Activated naive CD4-positive, alpha-beta T cell treated with anti-CD3 and anti-CD28 coated beads, Interleukin-2, amount 10 ng/mL, durations not matched to agents 7 days and 5 days (primary cell): ENCODE measurements around the gene AUH.

Experiments
- CTCF ChIA-PET: fragments of 350-600 bp; sonication (Branson Sonifier 250); formaldehyde crosslinking; loops from one replicate; lab custom pipeline; 2021; ENCODE audit warnings: antibody characterized with exemption; lab: Charles Lee
- DNase-seq: peaks from one replicate; pipeline ENCODE4 v3.0.0-alpha.2; 2020
- H3K27ac Mint-ChIP-seq: one replicate; pipeline ENCODE4 v1.8.0; 2021; ENCODE audit warnings: mild to moderate bottlenecking, moderate library complexity, mixed read lengths
- H3K27me3 Mint-ChIP-seq: one replicate; pipeline ENCODE4 v1.8.0; 2021; ENCODE audit warnings: mild to moderate bottlenecking, mixed read lengths
- H3K36me3 Mint-ChIP-seq: one replicate; pipeline ENCODE4 v1.8.0; 2021; ENCODE audit warnings: mixed read lengths
- H3K4me1 Mint-ChIP-seq: one replicate; pipeline ENCODE4 v1.8.0; 2021; ENCODE audit warnings: mixed read lengths
- H3K4me3 Mint-ChIP-seq: one replicate; pipeline ENCODE4 v1.8.0; 2021; ENCODE audit warnings: mild to moderate bottlenecking, moderate library complexity, mixed read lengths
- H3K9me3 Mint-ChIP-seq: one replicate; pipeline ENCODE4 v1.8.0; 2021; ENCODE audit warnings: mixed read lengths

Gene AUH

GRCh38 chr9:91180930-91181268 is 180.8 kb downstream of the AUH start:
- Mint-ChIP-seq H3K9me3 (no peaks in the 10 kb centered on the region), H3K36me3 (peaks cover 1% of the 10 kb centered on the region), H3K4me3 (no peak overlapping the region), H3K27me3 (peaks cover 21% of the 10 kb centered on the region), H3K27ac (no peak overlapping the region), H3K4me1 (peaks cover 31% of the 10 kb centered on the region)
- CTCF ChIA-PET: no interaction called here
- DNase-seq: no peak

GRCh38 chr9:91180240-91180929 is 181.3 kb downstream of the AUH start:
- DNase-seq: no peak
- CTCF ChIA-PET: no interaction called here
- peaks cover 1% of the 10 kb centered on the region for H3K36me3 Mint-ChIP-seq
- peaks cover 36% of the 10 kb centered on the region for H3K4me1 Mint-ChIP-seq
- H3K4me3 Mint-ChIP-seq: no peak overlapping the region
- peaks cover 19% of the 10 kb centered on the region for H3K27me3 Mint-ChIP-seq
- peaks cover under 1% of the 10 kb centered on the region for H3K9me3 Mint-ChIP-seq
- H3K27ac Mint-ChIP-seq: no peak overlapping the region

DNA sequence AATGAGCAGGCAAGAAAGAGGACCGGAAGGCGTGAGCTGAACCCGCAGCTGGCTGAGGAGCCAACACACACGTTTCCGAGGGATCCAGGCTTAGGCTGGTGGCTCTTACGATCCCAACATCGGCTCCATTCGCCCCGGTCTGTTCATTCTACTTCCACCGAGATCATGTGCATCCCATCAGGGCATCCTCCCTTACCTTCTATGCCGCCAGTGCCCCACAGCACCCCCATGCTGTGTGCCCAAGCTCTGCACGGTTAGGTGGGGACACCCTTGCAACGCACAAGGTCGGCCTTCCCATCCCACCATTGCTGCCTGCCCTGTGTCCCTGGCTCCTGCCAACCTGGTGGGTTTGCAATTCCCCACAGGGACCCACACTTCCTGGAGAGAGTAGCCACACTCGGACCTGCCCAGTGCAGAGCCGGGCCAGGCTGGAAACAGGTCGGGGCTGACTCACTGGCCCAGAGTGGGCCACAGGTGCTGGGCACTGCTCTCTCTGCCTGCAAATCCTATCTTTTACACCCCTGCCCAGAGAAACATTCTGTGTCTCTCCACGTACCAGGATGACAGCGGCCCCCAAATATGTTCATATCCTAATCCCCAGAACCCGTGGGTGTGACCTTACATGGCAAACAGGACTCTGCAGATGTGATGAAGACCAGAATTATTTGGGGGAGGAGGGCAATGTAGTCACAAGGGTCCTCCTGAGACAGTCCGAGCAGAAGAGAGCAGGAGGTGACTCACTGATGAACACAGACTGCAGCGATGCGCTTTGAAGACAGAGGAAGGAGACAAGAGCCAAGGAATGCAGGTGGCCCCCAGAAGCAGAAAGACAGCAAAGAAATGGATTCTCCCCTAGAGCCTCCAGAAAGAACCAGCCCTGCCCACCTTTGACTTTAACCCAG is 182.2 kb downstream of the AUH start:
- CTCF ChIA-PET: no interaction called here
- Mint-ChIP-seq H3K27me3 (peaks cover 17% of the 10 kb centered on the region), H3K4me1 (peaks cover 44% of the 10 kb centered on the region), H3K27ac (no peak overlapping the region), H3K4me3 (no peak overlapping the region), H3K36me3 (peaks cover 5% of the 10 kb centered on the region), H3K9me3 (peaks cover 5% of the 10 kb centered on the region)
- no peak for DNase-seq

- Mint-ChIP-seq H3K36me3 (peaks cover 7% of the 10 kb centered on the region), H3K9me3 (peaks cover 10% of the 10 kb centered on the region), H3K4me3 (no peak overlapping the region), H3K4me1 (peaks cover 50% of the 10 kb centered on the region), H3K27me3 (peaks cover 13% of the 10 kb centered on the region), H3K27ac (peak overlapping the region; percentile 75)
- CTCF ChIA-PET: interaction anchor here (0.6 to 4.5 kb wide), 10 partner anchors 8 to 141 kb away, joined by 3 to 24 read pairs (median 4); no protein-coding TSS in a partner anchor
- DNase-seq: no peak
Measured at GRCh38 chr9:91178281-91179236, 183.2 kb downstream of the AUH start.

DNA sequence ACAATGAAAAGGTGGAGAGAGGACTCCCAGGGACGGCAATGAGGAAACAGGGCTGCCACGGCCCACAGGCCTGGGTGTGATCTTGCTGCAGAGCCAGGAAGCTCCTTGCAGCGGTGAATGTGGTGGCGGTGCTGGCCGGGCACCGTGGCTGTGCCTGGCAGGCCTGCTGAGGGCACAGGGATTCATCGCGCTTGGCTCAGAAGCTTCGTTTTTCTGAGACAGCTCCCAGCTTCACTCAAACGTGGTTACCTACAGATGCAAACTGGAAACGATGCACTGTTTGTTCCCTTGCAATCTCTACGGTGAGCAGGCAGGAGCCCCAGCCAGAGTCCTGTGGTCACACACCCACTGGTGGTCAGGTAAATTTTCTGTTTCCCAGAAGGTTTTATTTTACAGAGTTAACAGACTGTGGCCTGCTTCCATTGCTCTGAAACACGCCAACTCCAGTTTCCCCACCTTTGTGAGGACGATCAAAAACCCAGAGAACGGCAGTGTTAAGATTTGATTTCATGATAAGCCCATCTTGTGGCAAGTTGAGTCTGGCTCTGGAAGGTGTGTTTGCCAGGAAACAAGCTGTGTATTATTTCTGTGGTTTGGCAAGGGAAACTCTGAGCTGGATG is 183.9 kb downstream of the AUH start:
- peak overlapping the region; percentile 75 for H3K27ac Mint-ChIP-seq
- H3K4me1 Mint-ChIP-seq: peaks cover 56% of the 10 kb centered on the region

GRCh38 chr9:91177081-91177480 is 184.6 kb downstream of the AUH start:
- Mint-ChIP-seq H3K27ac (no peak overlapping the region), H3K36me3 (peaks cover 19% of the 10 kb centered on the region), H3K27me3 (peaks cover 13% of the 10 kb centered on the region), H3K4me1 (peaks cover 60% of the 10 kb centered on the region), H3K4me3 (no peak overlapping the region), H3K9me3 (peaks cover 18% of the 10 kb centered on the region)
- CTCF ChIA-PET: interaction anchor here (1.0 to 4.5 kb wide), 8 partner anchors 10 to 249 kb away, joined by 3 to 24 read pairs (median 4); no protein-coding TSS in a partner anchor
- no peak for DNase-seq

More for the DNA sequence above, 183.9 kb downstream of the AUH start:
- DNase-seq: peak; percentile 54
- Mint-ChIP-seq H3K36me3 (peaks cover 12% of the 10 kb centered on the region), H3K9me3 (peaks cover 11% of the 10 kb centered on the region), H3K27me3 (peaks cover 13% of the 10 kb centered on the region), H3K4me3 (no peak overlapping the region)
- CTCF ChIA-PET: interaction anchor here (0.6 to 4.5 kb wide), 11 partner anchors 9 to 248 kb away, joined by 3 to 24 read pairs (median 4); no protein-coding TSS in a partner anchor

- no peak overlapping the region for H3K4me3 Mint-ChIP-seq
- H3K27ac Mint-ChIP-seq: no peak overlapping the region
- DNase-seq: no peak
- CTCF ChIA-PET: interaction anchor here (1.2 to 4.5 kb wide), 2 partner anchors 10 to 12 kb away, joined by 3 to 24 read pairs; no protein-coding TSS in a partner anchor
- peaks cover 24% of the 10 kb centered on the region for H3K9me3 Mint-ChIP-seq
- H3K36me3 Mint-ChIP-seq: peaks cover 25% of the 10 kb centered on the region
- H3K4me1 Mint-ChIP-seq: peaks cover 64% of the 10 kb centered on the region
- peaks cover 13% of the 10 kb centered on the region for H3K27me3 Mint-ChIP-seq
Measured at GRCh38 chr9:91176426-91176825, 185.3 kb downstream of the AUH start.

- DNase-seq: no peak
- H3K4me3 Mint-ChIP-seq: peak overlapping the region; percentile 19
- peaks cover 63% of the 10 kb centered on the region for H3K4me1 Mint-ChIP-seq
- peaks cover 35% of the 10 kb centered on the region for H3K9me3 Mint-ChIP-seq
- peak overlapping the region; percentile 89 for H3K27ac Mint-ChIP-seq
- peaks cover 36% of the 10 kb centered on the region for H3K36me3 Mint-ChIP-seq
- CTCF ChIA-PET: interaction anchor here (0.7 to 4.5 kb wide), 7 partner anchors 10 to 249 kb away, joined by 3 to 24 read pairs (median 4); partner anchors contain the start of gene NFIL3
- peaks cover 11% of the 10 kb centered on the region for H3K27me3 Mint-ChIP-seq
Measured at GRCh38 chr9:91174772-91175171, 186.9 kb downstream of the AUH start.

GRCh38 chr9:91172329-91172728 is 189.4 kb downstream of the AUH start:
- Mint-ChIP-seq H3K9me3 (peaks cover 42% of the 10 kb centered on the region), H3K36me3 (peaks cover 36% of the 10 kb centered on the region), H3K4me1 (peaks cover 49% of the 10 kb centered on the region), H3K4me3 (no peak overlapping the region), H3K27me3 (peaks cover 12% of the 10 kb centered on the region), H3K27ac (peak overlapping the region; percentile 16)
- CTCF ChIA-PET: interaction anchor here (0.6 kb wide), 1 partner anchor 59 kb away, joined by 3 read pairs; no protein-coding TSS in a partner anchor
- DNase-seq: no peak

- H3K4me3 Mint-ChIP-seq: no peak overlapping the region
- no peak overlapping the region for H3K27ac Mint-ChIP-seq
- no peak for DNase-seq
- CTCF ChIA-PET: no interaction called here
- peaks cover 12% of the 10 kb centered on the region for H3K27me3 Mint-ChIP-seq
- H3K36me3 Mint-ChIP-seq: peaks cover 36% of the 10 kb centered on the region
- H3K9me3 Mint-ChIP-seq: peaks cover 42% of the 10 kb centered on the region
- H3K4me1 Mint-ChIP-seq: peaks cover 50% of the 10 kb centered on the region
Measured at GRCh38 chr9:91170951-91171350, 190.8 kb downstream of the AUH start.

- H3K4me3 Mint-ChIP-seq: no peak overlapping the region
- H3K27ac Mint-ChIP-seq: no peak overlapping the region
- DNase-seq: no peak
- CTCF ChIA-PET: interaction anchor here (3.1 kb wide), 1 partner anchor 20 kb away, joined by 8 read pairs; no protein-coding TSS in a partner anchor
- H3K27me3 Mint-ChIP-seq: peaks cover 12% of the 10 kb centered on the region
- H3K9me3 Mint-ChIP-seq: peaks cover 22% of the 10 kb centered on the region
- peaks cover 57% of the 10 kb centered on the region for H3K4me1 Mint-ChIP-seq
- peaks cover 25% of the 10 kb centered on the region for H3K36me3 Mint-ChIP-seq
Measured at GRCh38 chr9:91166796-91167366, 194.8 kb downstream of the AUH start.

- H3K27me3 Mint-ChIP-seq: peaks cover 8% of the 10 kb centered on the region
- H3K36me3 Mint-ChIP-seq: peaks cover 13% of the 10 kb centered on the region
- peak overlapping the region; percentile 73 for H3K4me3 Mint-ChIP-seq
- peak overlapping the region; percentile 90 for H3K27ac Mint-ChIP-seq
- DNase-seq: peak; percentile 81
- peaks cover 68% of the 10 kb centered on the region for H3K4me1 Mint-ChIP-seq
- CTCF ChIA-PET: interaction anchor here (0.8 to 3.3 kb wide), 12 partner anchors 9 to 516 kb away, joined by 3 to 24 read pairs (median 4); no protein-coding TSS in a partner anchor
- H3K9me3 Mint-ChIP-seq: peaks cover 7% of the 10 kb centered on the region
Measured at GRCh38 chr9:91164724-91165520, 196.8 kb downstream of the AUH start.
